Cerebellar cortex (tissue), 1 donor: ENCODE data around the gene SLC22A3.
A peak's percentile ranks its signal among the peaks of the same experiment; 100 is the strongest.

Source experiments
- DNase-seq: peaks from one replicate; pipeline ENCODE4 v3.0.0-alpha.2; 2015; ENCODE audit warnings: low spot score

The SLC22A3 gene

DNA sequence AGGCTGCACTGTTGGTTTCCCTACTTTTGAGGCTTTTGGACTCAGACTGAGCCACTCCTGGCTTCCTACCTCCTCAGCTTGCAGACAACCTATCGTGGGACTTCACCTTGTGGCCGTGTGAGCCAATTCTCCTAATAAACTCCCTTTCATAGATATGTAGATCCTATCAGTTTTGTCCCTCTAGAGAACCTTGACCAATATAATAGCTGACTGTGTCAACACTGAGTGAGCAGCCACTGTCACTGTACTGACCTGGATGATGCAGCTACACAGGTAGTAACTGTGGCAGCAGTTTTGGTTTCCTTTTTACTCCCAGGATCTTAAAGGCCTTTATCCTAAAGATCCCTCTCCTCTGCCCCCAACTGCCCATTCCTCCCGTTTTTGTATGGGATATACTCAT lies 70.2 kb downstream of the SLC22A3 start:
- no peak for DNase-seq

DNA sequence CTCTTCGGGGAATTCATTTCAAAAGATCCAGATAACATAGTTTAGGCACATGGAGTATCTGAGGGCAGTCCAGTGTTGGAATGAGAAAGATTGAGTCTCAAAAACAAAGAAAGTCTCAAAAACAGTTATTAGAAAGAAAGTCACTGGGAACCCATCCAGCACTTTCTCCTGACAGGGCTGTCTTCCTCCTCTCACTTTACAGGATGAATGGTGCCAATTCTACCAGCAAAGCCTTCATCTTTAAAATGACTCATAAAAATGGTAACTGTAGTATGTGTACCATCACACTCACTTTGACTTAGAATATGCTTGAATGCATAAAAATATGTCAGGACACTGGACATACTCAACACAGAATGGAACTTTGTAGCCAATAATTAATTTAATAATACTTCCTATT lies 71.3 kb downstream of the SLC22A3 start:
- DNase-seq = no peak

DNA sequence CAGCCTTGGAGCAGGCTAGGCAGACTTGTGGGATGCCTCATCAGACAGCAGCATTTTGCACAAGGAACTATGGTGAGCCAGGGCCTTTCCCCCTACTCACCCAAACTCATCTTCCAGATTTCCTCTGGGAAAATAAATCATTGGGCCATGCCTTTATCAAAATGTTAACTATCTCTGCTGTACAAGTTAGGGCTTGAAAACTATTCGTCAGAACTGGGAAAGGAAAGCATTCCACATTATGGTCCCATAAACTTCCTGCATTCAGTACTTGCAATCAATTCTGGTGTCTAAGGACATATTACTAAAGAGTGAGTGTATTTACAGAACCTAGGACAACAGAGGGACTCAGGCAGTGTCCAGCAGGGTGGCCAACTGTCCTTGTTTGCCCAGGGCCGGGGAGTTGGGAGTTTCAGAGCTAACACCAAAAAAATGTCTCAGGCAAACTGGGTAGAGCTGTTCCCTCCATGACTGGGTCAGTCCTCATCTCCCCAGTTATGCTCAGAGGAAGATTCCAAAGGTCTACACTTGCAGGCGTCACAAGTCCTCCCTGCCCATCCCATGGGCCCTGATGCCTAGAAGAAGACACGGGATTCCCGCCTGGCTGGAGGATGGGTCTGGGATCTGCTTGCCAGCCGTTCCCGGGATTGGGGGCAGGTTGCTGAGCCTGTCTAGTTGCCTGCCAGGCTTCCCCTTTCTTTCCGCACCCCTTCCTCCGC lies 72.2 kb downstream of the SLC22A3 start:
- DNase-seq = no peak

- DNase-seq = no peak
Observed at GRCh38 chr6:160420969-160421556, 72.9 kb downstream of the SLC22A3 start.

DNA sequence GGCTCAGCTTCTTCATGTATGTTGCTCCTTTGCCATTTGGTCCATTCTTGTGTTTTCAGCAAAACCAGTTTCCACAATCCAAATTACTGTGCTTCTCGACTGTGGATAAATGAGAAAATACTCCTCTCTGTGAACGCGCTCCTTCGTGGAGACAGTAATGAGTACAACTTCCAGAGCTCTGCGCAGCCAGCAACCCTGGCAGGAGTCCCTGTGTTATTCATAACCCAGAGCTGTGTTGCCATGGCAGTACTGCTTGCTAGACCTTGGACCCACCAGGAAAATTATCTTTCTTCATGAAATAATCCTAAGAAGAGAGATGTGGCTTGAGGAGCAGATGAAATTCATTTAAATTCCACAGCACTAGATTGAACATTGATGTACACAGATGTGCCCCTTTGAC lies 73.7 kb downstream of the SLC22A3 start:
- no peak for DNase-seq

- DNase-seq = no peak
Observed at GRCh38 chr6:160424256-160424655, 76.1 kb downstream of the SLC22A3 start.

DNA sequence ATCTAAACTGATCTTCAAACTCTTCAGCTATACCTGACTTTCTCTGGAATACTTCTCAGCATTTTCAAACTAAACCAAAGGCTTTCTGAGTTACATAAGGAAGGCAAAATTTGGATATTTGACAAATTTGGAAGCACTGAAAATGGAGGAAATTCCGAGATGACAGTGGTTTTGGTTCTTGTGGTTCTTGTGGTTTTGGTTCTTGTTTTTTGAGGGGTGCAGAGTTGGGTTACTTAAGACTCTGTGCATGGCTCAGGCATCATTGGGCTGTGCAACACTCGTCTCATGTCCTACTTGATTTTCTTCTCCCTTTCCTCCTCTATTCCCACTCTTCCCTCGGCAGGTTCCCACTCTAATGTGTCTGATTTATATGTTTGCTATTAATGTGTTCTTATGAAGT lies 78.0 kb downstream of the SLC22A3 start:
- no peak for DNase-seq

GRCh38 chr6:160427312-160428068 lies 79.3 kb downstream of the SLC22A3 start:
- DNase-seq = no peak

- peak; percentile 3 for DNase-seq
Observed at GRCh38 chr6:160428069-160428430, 79.9 kb downstream of the SLC22A3 start.

DNA sequence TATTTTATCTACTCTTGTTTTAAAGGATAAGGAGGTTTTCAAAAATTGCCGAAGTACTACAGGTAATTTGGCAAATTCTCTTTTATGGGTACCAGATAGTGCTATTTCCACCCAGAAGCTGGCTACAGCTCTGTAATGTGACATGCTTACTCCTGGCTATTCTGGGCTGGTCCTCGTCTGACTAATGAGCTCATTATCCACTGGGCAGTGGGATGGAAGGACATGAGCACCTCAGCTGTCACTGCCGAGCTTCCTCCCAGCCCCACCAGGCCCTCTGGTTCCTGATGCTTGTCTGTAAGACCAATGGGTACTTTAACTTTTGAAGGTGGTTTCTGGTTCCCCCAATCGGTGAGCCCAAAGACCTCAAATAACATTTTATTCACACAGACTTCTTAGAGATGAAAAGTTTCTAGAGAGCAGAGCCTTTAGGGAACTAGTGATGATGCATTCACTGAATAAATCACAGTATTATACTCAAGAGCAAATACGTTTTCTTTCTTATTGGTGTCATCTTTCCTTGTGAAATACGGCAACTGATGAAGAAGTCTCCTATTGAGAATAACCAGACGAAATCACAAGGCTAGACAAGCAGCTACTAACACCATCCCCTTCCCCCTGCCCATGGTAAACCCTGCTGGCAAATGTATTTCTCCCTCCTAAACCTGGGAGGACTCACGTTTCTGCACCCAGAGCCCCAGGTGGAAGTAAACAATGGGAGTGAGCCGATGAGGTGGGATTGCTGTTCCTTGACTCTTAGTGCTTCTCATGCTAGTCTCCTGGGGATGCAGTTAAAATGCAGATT lies 80.8 kb downstream of the SLC22A3 start:
- no peak for DNase-seq

GRCh38 chr6:160429620-160429895 lies 81.4 kb downstream of the SLC22A3 start:
- DNase-seq = no peak

- DNase-seq = no peak
Observed at GRCh38 chr6:160430203-160430602, 82.0 kb downstream of the SLC22A3 start.

GRCh38 chr6:160430751-160431150 lies 82.6 kb downstream of the SLC22A3 start:
- no peak for DNase-seq

DNA sequence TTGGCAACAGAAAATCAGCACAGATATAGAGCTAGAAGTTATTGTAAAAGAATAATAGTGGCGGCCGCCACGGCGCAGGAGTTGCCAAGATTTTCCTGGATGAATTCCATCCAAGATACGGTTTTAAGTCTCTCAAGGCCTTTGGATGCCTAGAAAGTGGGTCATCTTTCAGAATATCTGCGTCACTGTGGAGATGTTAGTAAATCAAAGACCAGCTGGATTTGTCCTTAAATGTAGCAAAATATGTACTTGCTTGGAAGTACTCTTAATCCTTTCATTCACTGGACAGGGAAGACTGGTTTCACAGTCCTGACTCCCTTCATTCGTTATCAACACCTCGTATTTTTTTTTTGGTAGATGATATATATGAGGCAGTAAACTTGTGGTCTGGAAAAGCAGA lies 83.0 kb downstream of the SLC22A3 start:
- no peak for DNase-seq

- DNase-seq = no peak
Observed at GRCh38 chr6:160431791-160432404, 83.7 kb downstream of the SLC22A3 start.

- no peak for DNase-seq
Observed at GRCh38 chr6:160435935-160436334, 87.8 kb downstream of the SLC22A3 start.

GRCh38 chr6:160437154-160437553 lies 89.0 kb downstream of the SLC22A3 start:
- no peak for DNase-seq

GRCh38 chr6:160437775-160438174 lies 89.6 kb downstream of the SLC22A3 start:
- DNase-seq = no peak

GRCh38 chr6:160438481-160438880 lies 90.3 kb downstream of the SLC22A3 start:
- no peak for DNase-seq

DNA sequence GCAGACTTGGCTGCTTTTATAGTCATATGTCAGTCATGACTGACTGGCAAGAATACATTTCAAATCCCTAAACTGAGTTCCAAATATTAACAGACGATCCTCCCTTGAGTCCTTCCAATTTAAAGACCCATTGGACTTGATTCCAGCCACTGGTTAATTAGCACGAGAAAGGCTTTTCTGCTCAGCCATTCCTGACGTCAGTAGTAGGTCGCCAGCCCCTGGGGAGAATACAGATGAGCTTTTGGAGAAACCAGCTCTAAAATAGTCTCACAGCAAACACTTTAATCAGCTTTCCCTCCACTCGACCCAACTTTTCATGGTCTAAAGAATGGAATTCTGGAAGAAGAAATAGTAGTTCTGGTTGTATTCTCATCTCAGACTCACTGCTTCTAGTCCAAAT lies 91.6 kb downstream of the SLC22A3 start:
- peak; percentile 3 for DNase-seq

GRCh38 chr6:160442151-160442550 lies 94.0 kb downstream of the SLC22A3 start:
- DNase-seq = no peak

DNA sequence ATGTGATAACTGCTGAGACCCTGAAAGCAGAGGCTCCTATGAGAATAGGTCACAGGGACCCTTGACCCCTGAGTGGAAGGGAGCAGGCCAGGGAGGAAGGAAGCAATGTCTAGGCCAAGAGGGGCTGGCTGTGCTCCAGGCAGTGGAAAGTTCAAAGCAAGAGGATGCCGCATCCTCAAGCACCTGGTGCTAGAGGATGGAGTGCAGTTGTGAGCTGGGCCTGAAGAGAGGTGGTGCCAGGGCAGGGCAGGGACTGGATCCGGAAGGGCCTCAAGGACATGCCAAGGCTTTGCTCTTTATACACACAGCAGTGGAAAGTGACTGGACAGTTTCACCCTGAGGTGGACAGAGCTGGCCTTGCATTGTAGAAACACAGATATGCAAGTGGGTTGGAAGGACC lies 97.0 kb downstream of the SLC22A3 start:
- no peak for DNase-seq
